Neural cell (in vitro differentiated cells): ENCODE results near the gene ZDHHC20.

Experiments used
- CTCF ChIP-seq: fragments of 450-650 bp; IDR thresholded peaks from 2 replicates; pipeline ENCODE4 v1.5.1; 2014; ENCODE audit warnings: antibody characterized with exemption, mild to moderate bottlenecking, moderate library complexity; ENCODE audit not compliant: poor library complexity, severe bottlenecking
- EP300 ChIP-seq: fragments of 450-650 bp; conservative IDR thresholded peaks from 2 replicates; pipeline ENCODE4 v1.6.1; 2014; ENCODE audit warnings: antibody characterized with exemption, mild to moderate bottlenecking, moderate library complexity; ENCODE audit not compliant: poor library complexity, severe bottlenecking

GRCh38 chr13:21355304-21355703, 103.8 kb downstream of the ZDHHC20 start:
- TF ChIP-seq CTCF (no peak), EP300 (no peak)
